ENCODE results near the gene APOD.

DNA sequence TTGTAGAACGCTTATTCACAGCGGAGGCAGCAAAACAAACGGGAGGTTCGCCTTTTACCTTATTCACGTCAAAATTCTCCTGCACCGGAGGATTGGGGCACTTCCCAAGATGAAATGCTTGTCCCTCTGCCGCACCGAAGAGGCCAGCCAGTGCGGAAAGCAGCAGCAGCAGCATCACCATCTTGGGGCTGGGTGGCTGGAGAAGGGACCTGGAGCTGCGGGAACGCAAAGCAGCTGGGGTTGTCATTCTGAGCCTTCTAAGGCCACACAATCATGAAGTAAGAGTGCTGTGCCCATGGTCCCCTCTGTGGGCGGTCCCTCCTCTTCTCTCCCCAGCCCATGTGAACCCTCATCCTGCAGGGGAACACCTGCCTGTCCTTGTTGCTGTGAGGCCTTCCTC is 4.5 kb downstream of the APOD start:
- TF ChIP-seq, protein P1, sequence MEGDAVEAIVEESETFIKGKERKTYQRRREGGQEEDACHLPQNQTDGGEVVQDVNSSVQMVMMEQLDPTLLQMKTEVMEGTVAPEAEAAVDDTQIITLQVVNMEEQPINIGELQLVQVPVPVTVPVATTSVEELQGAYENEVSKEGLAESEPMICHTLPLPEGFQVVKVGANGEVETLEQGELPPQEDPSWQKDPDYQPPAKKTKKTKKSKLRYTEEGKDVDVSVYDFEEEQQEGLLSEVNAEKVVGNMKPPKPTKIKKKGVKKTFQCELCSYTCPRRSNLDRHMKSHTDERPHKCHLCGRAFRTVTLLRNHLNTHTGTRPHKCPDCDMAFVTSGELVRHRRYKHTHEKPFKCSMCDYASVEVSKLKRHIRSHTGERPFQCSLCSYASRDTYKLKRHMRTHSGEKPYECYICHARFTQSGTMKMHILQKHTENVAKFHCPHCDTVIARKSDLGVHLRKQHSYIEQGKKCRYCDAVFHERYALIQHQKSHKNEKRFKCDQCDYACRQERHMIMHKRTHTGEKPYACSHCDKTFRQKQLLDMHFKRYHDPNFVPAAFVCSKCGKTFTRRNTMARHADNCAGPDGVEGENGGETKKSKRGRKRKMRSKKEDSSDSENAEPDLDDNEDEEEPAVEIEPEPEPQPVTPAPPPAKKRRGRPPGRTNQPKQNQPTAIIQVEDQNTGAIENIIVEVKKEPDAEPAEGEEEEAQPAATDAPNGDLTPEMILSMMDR (conservative IDR thresholded peaks at IDR 0.05; ENCODE audit: low read depth, low read length) = no peak
- TF ChIP-seq POLR2A (IDR thresholded peaks at IDR 0.05; ENCODE audit: low read depth, low read length) (no peak), NFE2L2 (IDR thresholded peaks at IDR 0.05; ENCODE audit: low read depth, low read length) (no peak), FOS (IDR thresholded peaks at IDR 0.05; ENCODE audit: low read depth, low read length) (no peak), MAFK (IDR thresholded peaks at IDR 0.05; ENCODE audit: low read depth, low read length) (no peak), RAD21 (IDR thresholded peaks at IDR 0.05; ENCODE audit: low read length) (no peak), RCOR1 (IDR thresholded peaks at IDR 0.05; ENCODE audit: insufficient replicate concordance, low read length) (no peak)
- TF ChIP-seq, protein P2, sequence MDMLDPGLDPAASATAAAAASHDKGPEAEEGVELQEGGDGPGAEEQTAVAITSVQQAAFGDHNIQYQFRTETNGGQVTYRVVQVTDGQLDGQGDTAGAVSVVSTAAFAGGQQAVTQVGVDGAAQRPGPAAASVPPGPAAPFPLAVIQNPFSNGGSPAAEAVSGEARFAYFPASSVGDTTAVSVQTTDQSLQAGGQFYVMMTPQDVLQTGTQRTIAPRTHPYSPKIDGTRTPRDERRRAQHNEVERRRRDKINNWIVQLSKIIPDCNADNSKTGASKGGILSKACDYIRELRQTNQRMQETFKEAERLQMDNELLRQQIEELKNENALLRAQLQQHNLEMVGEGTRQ (IDR thresholded peaks at IDR 0.05; ENCODE audit: low read depth, low read length) = no peak

All from IMR-90 (cell line).